ENCODE data around the gene IL1RAP.

Gene IL1RAP

GRCh38 chr3:190528706-190529105 is 14.8 kb downstream of the IL1RAP start:
- H3K9me3 ChIP-seq (ENCODE audit: insufficient read depth, low read length), result no peaks in the 10 kb centered on the region
- H3K27me3 ChIP-seq (ENCODE audit: low read length), result no peaks in the 10 kb centered on the region
- no peak overlapping the region for H3K4me2 ChIP-seq (ENCODE audit: low read depth, low read length, poor library complexity, severe bottlenecking)
- no peaks in the 10 kb centered on the region for H3K9me2 ChIP-seq (replicated peaks; ENCODE audit: insufficient read depth, low read length)
- no peaks in the 10 kb centered on the region for H3F3A ChIP-seq (ENCODE audit: insufficient read depth)
- no peak overlapping the region for H3K9ac ChIP-seq (ENCODE audit: low read length)
- no peak overlapping the region for H3K4me3 ChIP-seq (ENCODE audit: insufficient read depth, low read length, poor library complexity, severe bottlenecking)
- H3K27ac ChIP-seq (ENCODE audit: low read depth, low read length), result no peak overlapping the region
- H3K36me3 ChIP-seq (ENCODE audit: low read length), result no peaks in the 10 kb centered on the region
- H3K79me2 ChIP-seq (ENCODE audit: insufficient read depth, low read length), result no peaks in the 10 kb centered on the region
- H2AFZ ChIP-seq (ENCODE audit: low read depth, low read length, severe bottlenecking), result no peak overlapping the region
- TF ChIP-seq CTCF (IDR thresholded peaks at IDR 0.05; ENCODE audit: insufficient read depth, low read length, poor library complexity, severe bottlenecking) (no peak), EZH2phosphoT487 (conservative IDR thresholded peaks at IDR 0.05; ENCODE audit: low read length) (no peak)
- no peaks in the 10 kb centered on the region for H4K20me1 ChIP-seq (ENCODE audit: low read depth, low read length)

DNA sequence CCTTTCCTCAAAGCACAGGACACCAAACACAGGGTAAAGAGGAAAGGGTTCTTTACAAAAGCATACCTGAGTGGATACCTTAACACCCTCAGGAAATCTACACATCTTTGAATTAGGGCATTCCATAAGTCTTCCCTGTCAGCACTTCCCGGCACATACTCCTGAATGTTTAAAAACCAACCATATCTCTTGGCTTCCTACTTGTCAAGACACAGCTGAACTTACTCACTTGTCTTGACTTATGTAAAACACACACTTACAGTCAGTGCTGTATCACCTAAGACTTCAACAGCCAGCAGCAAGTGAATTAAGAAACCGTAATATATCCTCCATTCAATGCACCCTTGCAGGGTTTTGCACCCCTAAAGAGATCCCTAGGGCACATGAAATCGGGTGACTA is 17.5 kb downstream of the IL1RAP start:
- Histone ChIP-seq H3K9ac (ENCODE audit: low read length) (no peak overlapping the region), H4K20me1 (ENCODE audit: low read depth, low read length) (no peaks in the 10 kb centered on the region), H3K27ac (ENCODE audit: low read depth, low read length) (no peak overlapping the region)

GRCh38 chr3:190532731-190533203 is 18.9 kb downstream of the IL1RAP start:
- no peak overlapping the region for H3K4me2 ChIP-seq (ENCODE audit: low read depth, low read length, poor library complexity, severe bottlenecking)
- no peaks in the 10 kb centered on the region for H3K27me3 ChIP-seq (ENCODE audit: low read length)
- no peak overlapping the region for H3K4me3 ChIP-seq (ENCODE audit: insufficient read depth, low read length, poor library complexity, severe bottlenecking)
- no peaks in the 10 kb centered on the region for H3F3A ChIP-seq (ENCODE audit: insufficient read depth)
- no peaks in the 10 kb centered on the region for H3K9me3 ChIP-seq (ENCODE audit: insufficient read depth, low read length)
- H3K9me2 ChIP-seq (replicated peaks; ENCODE audit: insufficient read depth, low read length), result no peaks in the 10 kb centered on the region
- H3K9ac ChIP-seq (ENCODE audit: low read length), result no peak overlapping the region
- TF ChIP-seq CTCF (IDR thresholded peaks at IDR 0.05; ENCODE audit: insufficient read depth, low read length, poor library complexity, severe bottlenecking) (no peak), EZH2phosphoT487 (conservative IDR thresholded peaks at IDR 0.05; ENCODE audit: low read length) (no peak)
- no peaks in the 10 kb centered on the region for H3K79me2 ChIP-seq (ENCODE audit: insufficient read depth, low read length)
- no peaks in the 10 kb centered on the region for H4K20me1 ChIP-seq (ENCODE audit: low read depth, low read length)
- H3K27ac ChIP-seq (ENCODE audit: low read depth, low read length), result no peak overlapping the region
- no peak overlapping the region for H2AFZ ChIP-seq (ENCODE audit: low read depth, low read length, severe bottlenecking)
- no peaks in the 10 kb centered on the region for H3K36me3 ChIP-seq (ENCODE audit: low read length)

More for the DNA sequence above, 17.5 kb downstream of the IL1RAP start:
- Histone ChIP-seq H3F3A (ENCODE audit: insufficient read depth) (no peaks in the 10 kb centered on the region), H3K79me2 (ENCODE audit: insufficient read depth, low read length) (no peaks in the 10 kb centered on the region), H3K4me3 (ENCODE audit: insufficient read depth, low read length, poor library complexity, severe bottlenecking) (no peak overlapping the region), H3K4me2 (ENCODE audit: low read depth, low read length, poor library complexity, severe bottlenecking) (no peak overlapping the region), H3K36me3 (ENCODE audit: low read length) (no peaks in the 10 kb centered on the region), H3K9me2 (replicated peaks; ENCODE audit: insufficient read depth, low read length) (no peaks in the 10 kb centered on the region), H2AFZ (ENCODE audit: low read depth, low read length, severe bottlenecking) (no peak overlapping the region), H3K27me3 (ENCODE audit: low read length) (no peaks in the 10 kb centered on the region), H3K9me3 (ENCODE audit: insufficient read depth, low read length) (no peaks in the 10 kb centered on the region)
- TF ChIP-seq CTCF (IDR thresholded peaks at IDR 0.05; ENCODE audit: insufficient read depth, low read length, poor library complexity, severe bottlenecking), result no peak
- no peak for TF ChIP-seq EZH2phosphoT487 (conservative IDR thresholded peaks at IDR 0.05; ENCODE audit: low read length)
